K562 treated with DMSO at 1 percent for 4 hours (cell line): ENCODE measurements around the gene TRAPPC3. TPM values are rescaled to one million over a fixed set of nuclear protein-coding genes. Genes with fewer than 3 reads are reported as not detected.

Source experiments
- total RNA-seq: library from RNA; unstranded; fragments of 300-600 nt; gene quantifications from 2 replicates; pipeline ENCODE4 v1.2.3, GENCODE V29; 2022; ENCODE audit not compliant: insufficient read depth

TRAPPC3 gene
- total RNA-seq = 119 and 134 TPM in 2 replicates

GRCh38 chr1:36149237-36149972, at the start of gene TRAPPC3:
Gene TRAPPC3, minus strand, starts transcription at chr1:36149486. Its CDS starts 108 bp downstream, at chr1:36149378.

GRCh38 chr1:36155408-36156328, 6.4 kb upstream of the TRAPPC3 start, which contains the start of gene MAP7D1:
Gene MAP7D1, plus strand, starts transcription at chr1:36156160. Its CDS starts 258 bp downstream, at chr1:36156418.

GRCh38 chr1:36125129-36125991, 23.9 kb downstream of the TRAPPC3 start, which contains the start of gene COL8A2:
Gene COL8A2, minus strand, starts transcription at chr1:36125222. Its CDS starts 24,980 bp downstream, at chr1:36100242.

GRCh38 chr1:36088577-36089392, 60.5 kb downstream of the TRAPPC3 start, which contains the start of gene ADPRS:
Gene ADPRS, plus strand, starts transcription at chr1:36088892. Its CDS starts 13 bp downstream, at chr1:36088905.

Other genes starting within 250 kb of the TRAPPC3 start
- gene AGO3, start 218.4 kb downstream of the TRAPPC3 start, total RNA-seq = 3.6 and 8.2 TPM in 2 replicates
- 0.75 TPM in 1 of 2 replicates, not detected in the other for gene TEKT2, start 65.4 kb downstream of the TRAPPC3 start, total RNA-seq
- gene ADPRS, start 60.6 kb downstream of the TRAPPC3 start, total RNA-seq = 52.9 and 54.9 TPM in 2 replicates
- 0.12 TPM in 1 of 2 replicates, not detected in the other for gene COL8A2, start 24.3 kb downstream of the TRAPPC3 start, total RNA-seq
- gene MAP7D1, start 6.7 kb upstream of the TRAPPC3 start, total RNA-seq = 81.8 and 90.8 TPM in 2 replicates
- gene THRAP3, start 75.0 kb upstream of the TRAPPC3 start, total RNA-seq = 37.4 and 51.1 TPM in 2 replicates
- 0.53 and 1.2 TPM in 2 replicates for gene SH3D21, start 156.9 kb upstream of the TRAPPC3 start, total RNA-seq
- gene EVA1B, start 174.2 kb upstream of the TRAPPC3 start, total RNA-seq = 69.7 and 70.0 TPM in 2 replicates
- gene STK40, start 236.4 kb upstream of the TRAPPC3 start, total RNA-seq = 153 and 169 TPM in 2 replicates
- gene LSM10, start 248.4 kb upstream of the TRAPPC3 start, total RNA-seq = 142 and 147 TPM in 2 replicates